Colon (tissue), 2 donors: ENCODE measurements around the gene OR52I2.

Source experiments
- FAIRE-seq: peaks from 2 replicates; lab custom pipeline; 2012; peaks lifted over from hg19 to GRCh38; lab: Jason Lieb, UNC
- donor health status: control.
- donor health status: control.

Gene OR52I2

GRCh38 chr11:4581443-4581842, at the start of gene OR52I2:
Gene OR52I2 (plus strand): TSS chr11:4581743.
- FAIRE-seq = no peak

- FAIRE-seq = no peak
Measured at GRCh38 chr11:4539603-4540219, 41.8 kb upstream of the OR52I2 start.

- no peak for FAIRE-seq
Measured at GRCh38 chr11:4541071-4541470, 40.5 kb upstream of the OR52I2 start.

- no peak for FAIRE-seq
Measured at GRCh38 chr11:4543561-4543960, 38.0 kb upstream of the OR52I2 start.

- no peak for FAIRE-seq
Measured at GRCh38 chr11:4544891-4545290, 36.7 kb upstream of the OR52I2 start, which contains the start of gene OR52M1. Gene OR52M1 (plus strand): TSS chr11:4545191. CDS start chr11:4545191, 0 bp downstream.

GRCh38 chr11:4546878-4547277, 34.7 kb upstream of the OR52I2 start:
- FAIRE-seq = no peak

- FAIRE-seq = no peak
Measured at GRCh38 chr11:4547416-4547815, 34.1 kb upstream of the OR52I2 start.

- FAIRE-seq = no peak
Measured at GRCh38 chr11:4551346-4551979, 30.1 kb upstream of the OR52I2 start.

GRCh38 chr11:4559527-4560440, 21.8 kb upstream of the OR52I2 start:
- FAIRE-seq = no peak

- FAIRE-seq = no peak
Measured at GRCh38 chr11:4560467-4560866, 21.1 kb upstream of the OR52I2 start.

GRCh38 chr11:4565371-4565770, 16.2 kb upstream of the OR52I2 start:
- FAIRE-seq = no peak

GRCh38 chr11:4569075-4569474, 12.5 kb upstream of the OR52I2 start:
- no peak for FAIRE-seq

- no peak for FAIRE-seq
Measured at GRCh38 chr11:4576880-4577279, 4.7 kb upstream of the OR52I2 start.

- no peak for FAIRE-seq
Measured at GRCh38 chr11:4577761-4578160, 3.8 kb upstream of the OR52I2 start.

- no peak for FAIRE-seq
Measured at GRCh38 chr11:4578624-4579023, 2.9 kb upstream of the OR52I2 start.

GRCh38 chr11:4580124-4580523, 1.4 kb upstream of the OR52I2 start:
- FAIRE-seq = no peak

- FAIRE-seq = no peak
Measured at GRCh38 chr11:4589017-4589416, 7.5 kb downstream of the OR52I2 start.

GRCh38 chr11:4593739-4594138, 12.2 kb downstream of the OR52I2 start, which contains the start of gene OR52I1:
Gene OR52I1 (plus strand): TSS chr11:4594039. CDS start chr11:4594039, 0 bp downstream.
- no peak for FAIRE-seq

- FAIRE-seq = no peak
Measured at GRCh38 chr11:4605057-4605456, 23.5 kb downstream of the OR52I2 start.

- no peak for FAIRE-seq
Measured at GRCh38 chr11:4606231-4607015, 24.9 kb downstream of the OR52I2 start.

GRCh38 chr11:4607096-4607495, 25.6 kb downstream of the OR52I2 start:
- FAIRE-seq = no peak
